Measurements from ENCODE around the gene TADA3. TPM values are rescaled to one million over a fixed set of nuclear protein-coding genes. Genes with fewer than 3 reads are reported as not detected.

TADA3 gene
- total and polyA plus RNA-seq, 2 donors (not counting 3 experiments of a cell fraction or from before 2014, with no cell fraction given): 27.8 to 31.0 TPM

- Histone ChIP-seq H3K79me2 (ENCODE audit: control insufficient read depth, insufficient read depth, low read length) (no peaks in the 10 kb centered on the region), H3K4me2 (ENCODE audit: insufficient read depth, low read length) (no peak overlapping the region), H3K9me3 (replicated peaks; ENCODE audit: control insufficient read depth, insufficient read depth, low read length) (no peaks in the 10 kb centered on the region), H3K9me1 (replicated peaks; ENCODE audit: control insufficient read depth, extremely low read depth, insufficient read depth, low read length) (no peaks in the 10 kb centered on the region), H4K20me1 (replicated peaks; ENCODE audit: control insufficient read depth, extremely low read depth, insufficient read depth, low read length) (no peaks in the 10 kb centered on the region), H3K27me3 (ENCODE audit: control insufficient read depth in 2 of 2, insufficient read depth in 2 of 2, low read length in 2 of 2) (no peaks in the 10 kb centered on the region), H3K36me3 (ENCODE audit: control insufficient read depth in 2 of 2, extremely low read depth in 1 of 2, insufficient read depth in 2 of 2, low read length in 2 of 2) (peaks cover 0 to 5% of the 10 kb centered on the region in 2 experiments), H3K9ac (replicated peaks; ENCODE audit: extremely low read depth, insufficient read depth, low read length) (no peak overlapping the region), H2AFZ (ENCODE audit: low read depth, low read length) (no peak overlapping the region), H3K4me3 (replicated peaks in 1 of 3; ENCODE audit: insufficient read depth in 1 of 3, low read depth in 1 of 3, low read length in 3 of 3) (no peak overlapping the region), H3K27ac (ENCODE audit: insufficient read depth, low read depth, low read length) (no peak overlapping the region), H3K4me1 (ENCODE audit: control insufficient read depth, extremely low read depth, insufficient read depth, low read length) (no peaks in the 10 kb centered on the region)
- POLR2A ChIA-PET: interaction anchor here (0.7 kb wide), 1 partner anchor 181 kb away, joined by 7 read pairs; no protein-coding TSS in a partner anchor
- no peak for TF ChIP-seq FOS (IDR thresholded peaks at IDR 0.05; ENCODE audit: borderline replicate concordance, insufficient read depth, low read length)
- dilution Hi-C loops (cut with MboI; ENCODE audit: extremely low pct_ligation_motif_present, low sequenced_read_pairs): no loop called here
- no TSS peak for BruUV-seq (replicated peaks)
- FAIRE-seq (no peak), DNase-seq (ENCODE audit: low read depth, low spot score) (no peak)
- intact Hi-C loops (cut with micrococcal nuclease): no loop called here
- CTCF ChIA-PET: interaction anchor here (0.6 to 1.3 kb wide), 2 partner anchors 9 to 11 kb away, joined by 3 read pairs; partner anchors contain the start of gene TADA3
Measured at GRCh38 chr3:9781551-9781950, 10.7 kb downstream of the TADA3 start.

GRCh38 chr3:9780910-9781309 lies 11.4 kb downstream of the TADA3 start:
- no peaks in the 10 kb centered on the region for H3K9me1 ChIP-seq (replicated peaks; ENCODE audit: control insufficient read depth, extremely low read depth, insufficient read depth, low read length)
- ChIA-PET POLR2A (no interaction called here), CTCF (interaction anchor here (0.6 to 1.1 kb wide), 2 partner anchors 11 to 28 kb away, joined by 3 read pairs; partner anchors contain the start of gene CAMK1)
- dilution Hi-C loops (cut with MboI; ENCODE audit: extremely low pct_ligation_motif_present, low sequenced_read_pairs) (no loop called here), intact Hi-C loops (cut with micrococcal nuclease) (no loop called here)
- DNase-seq (ENCODE audit: low read depth, low spot score) (no peak), FAIRE-seq (no peak)
- H3K9ac ChIP-seq (replicated peaks; ENCODE audit: extremely low read depth, insufficient read depth, low read length): no peak overlapping the region
- H3K4me2 ChIP-seq (ENCODE audit: insufficient read depth, low read length): no peak overlapping the region
- no peaks in the 10 kb centered on the region for H3K4me1 ChIP-seq (ENCODE audit: control insufficient read depth, extremely low read depth, insufficient read depth, low read length)
- no peaks in the 10 kb centered on the region for H4K20me1 ChIP-seq (replicated peaks; ENCODE audit: control insufficient read depth, extremely low read depth, insufficient read depth, low read length)
- BruUV-seq (replicated peaks): no TSS peak
- H3K27ac ChIP-seq (ENCODE audit: insufficient read depth, low read depth, low read length): no peak overlapping the region
- H3K9me3 ChIP-seq (replicated peaks; ENCODE audit: control insufficient read depth, insufficient read depth, low read length): no peaks in the 10 kb centered on the region
- H3K36me3 ChIP-seq (ENCODE audit: control insufficient read depth in 2 of 2, extremely low read depth in 1 of 2, insufficient read depth in 2 of 2, low read length in 2 of 2): peaks cover 0 to 5% of the 10 kb centered on the region in 2 experiments
- H3K27me3 ChIP-seq (ENCODE audit: control insufficient read depth in 2 of 2, insufficient read depth in 2 of 2, low read length in 2 of 2): no peaks in the 10 kb centered on the region
- H3K79me2 ChIP-seq (ENCODE audit: control insufficient read depth, insufficient read depth, low read length): no peaks in the 10 kb centered on the region
- no peak overlapping the region for H3K4me3 ChIP-seq (replicated peaks in 1 of 3; ENCODE audit: insufficient read depth in 1 of 3, low read depth in 1 of 3, low read length in 3 of 3)
- TF ChIP-seq GATA2 (IDR thresholded peaks at IDR 0.05; ENCODE audit: insufficient read depth, insufficient read length, low read depth, low read length) (no peak), MYC (IDR thresholded peaks at IDR 0.05; ENCODE audit: low read depth, low read length) (no peak), CTCF (IDR thresholded peaks at IDR 0.05; ENCODE audit: extremely low read depth in 1 of 2, insufficient read depth in 1 of 2, low read depth in 1 of 2, low read length in 2 of 2) (no peak), POLR2AphosphoS5 (IDR thresholded peaks at IDR 0.05; ENCODE audit: insufficient read depth, low read depth, low read length) (no peak), EZH2 (IDR thresholded peaks at IDR 0.05; ENCODE audit: borderline replicate concordance, low read depth, low read length, severe bottlenecking) (no peak), FOS (IDR thresholded peaks at IDR 0.05; ENCODE audit: borderline replicate concordance, insufficient read depth, low read length) (no peak), MAX (IDR thresholded peaks at IDR 0.05; ENCODE audit: insufficient read depth, insufficient read length) (no peak), JUN (IDR thresholded peaks at IDR 0.05; ENCODE audit: borderline replicate concordance, insufficient read depth, insufficient read length, low read depth) (no peak), POLR2A (IDR thresholded peaks at IDR 0.05; ENCODE audit: low read depth, low read length) (no peak)
- no peak overlapping the region for H2AFZ ChIP-seq (ENCODE audit: low read depth, low read length)
